A673 (cell line): ENCODE measurements around the gene APCDD1L.

Source experiments
- CTCF ChIP-seq: fragments of 300-800, 200-600 bp; sonication (generic); conservative IDR thresholded peaks from 2 replicates; pipeline ENCODE4 v1.5.1; 2017; ENCODE audit warnings: low read depth, mild to moderate bottlenecking, antibody characterized with exemption, low read length, moderate library complexity, mixed read lengths
- EZH2 ChIP-seq: fragments of 200-600 bp; sonication (generic); IDR thresholded peaks from 2 replicates; pipeline ENCODE4 v1.6.1; 2017; ENCODE audit warnings: borderline replicate concordance, low read depth, mild to moderate bottlenecking, mixed read lengths, antibody characterized with exemption, low read length; ENCODE audit not compliant: poor library complexity, severe bottlenecking

DNA sequence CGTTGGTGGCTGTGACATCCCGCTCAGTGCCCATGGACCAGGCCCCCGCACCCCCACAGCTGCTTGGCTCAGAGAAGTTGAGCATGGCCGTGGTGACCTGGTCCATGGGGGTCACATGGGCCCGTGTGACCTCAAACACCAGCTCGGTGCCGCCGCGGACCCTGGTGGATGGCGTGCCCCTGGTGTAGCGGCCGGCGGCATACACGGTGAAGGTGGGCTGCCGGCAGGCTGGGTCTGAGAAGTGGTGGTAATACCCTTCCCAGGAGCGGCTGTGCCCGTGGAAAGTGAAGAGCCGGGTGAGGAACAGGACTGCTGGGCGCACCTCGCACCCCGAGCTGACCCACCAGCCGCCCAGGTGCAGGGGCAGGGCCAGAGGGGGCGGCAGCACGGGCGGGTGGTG is 54.1 kb downstream of the APCDD1L start:
- TF ChIP-seq CTCF (no peak), EZH2 (no peak)
